Liver (tissue), 9 donors: Measurements from ENCODE around the gene VAPB. TPM values are rescaled to one million over a fixed set of nuclear protein-coding genes. Genes with fewer than 3 reads are reported as not detected.

Source experiments
- DNase-seq: peaks from one replicate; pipeline ENCODE4 v3.0.0-alpha.2; 2017; ENCODE audit warnings: low spot score
- H3K27ac ChIP-seq, 2 donors: one replicate each; pipeline ENCODE4 v1.7.0; 2013; ENCODE audit warnings: inconsistent platforms in 2 of 2, low read length in 2 of 2, control low read depth in 1 of 2, low read depth in 1 of 2, mild to moderate bottlenecking in 1 of 2
- H3K27me3 ChIP-seq, 4 donors: one replicate each; pipeline versions ENCODE4 v1.6.1 to v1.7.0; 2013; ENCODE audit warnings: low read length in 3 of 4, inconsistent platforms in 1 of 4, mild to moderate bottlenecking in 1 of 4, moderate library complexity in 1 of 4; ENCODE audit not compliant: control insufficient read depth in 4 of 4, insufficient read depth in 4 of 4
- H3K36me3 ChIP-seq, 4 donors: one replicate each; pipeline versions ENCODE4 v1.6.1 to v1.7.0; 2013; ENCODE audit warnings: low read length in 3 of 4, mild to moderate bottlenecking in 3 of 4, low read depth in 1 of 4, moderate library complexity in 1 of 4; ENCODE audit not compliant: control insufficient read depth in 4 of 4, insufficient read depth in 3 of 4
- H3K4me1 ChIP-seq, 4 donors: one replicate each; pipeline versions ENCODE4 v1.6.1 to v1.7.0; 2013; ENCODE audit warnings: low read length in 3 of 4, mild to moderate bottlenecking in 3 of 4, moderate library complexity in 1 of 4; ENCODE audit not compliant: control insufficient read depth in 4 of 4, insufficient read depth in 4 of 4
- H3K4me3 ChIP-seq, 3 donors: one replicate each; pipeline versions ENCODE4 v1.6.1 to v1.7.0; 2013; ENCODE audit warnings: low read length in 3 of 3, control low read depth in 1 of 3, low read depth in 1 of 3, mild to moderate bottlenecking in 1 of 3
- H3K9ac ChIP-seq, 2 donors: one replicate each; pipeline ENCODE4 v1.7.0; 2013; ENCODE audit warnings: low read length in 2 of 2, mild to moderate bottlenecking in 2 of 2, moderate library complexity in 2 of 2, control low read depth in 1 of 2, low read depth in 1 of 2
- H3K9me3 ChIP-seq, 4 donors: one replicate each; pipeline versions ENCODE4 v1.6.1 to v1.7.0; 2013; ENCODE audit warnings: low read length in 3 of 4; ENCODE audit not compliant: control insufficient read depth in 4 of 4
- CTCF ChIP-seq: fragments of 150-350 bp; IDR thresholded peaks from 2 replicates; pipeline ENCODE4 v1.5.1; 2017; ENCODE audit warnings: improper control_type of control experiment, low read depth, low read length; ENCODE audit not compliant: missing input control
- EGR1 ChIP-seq, 2 donors: IDR thresholded peaks; 2 replicates each; pipeline ENCODE4 v1.6.1; 2016 to 2018; ENCODE audit warnings: antibody characterized with exemption in 2 of 2, low read depth in 2 of 2
- FOXA1 ChIP-seq: IDR thresholded peaks from 2 replicates; pipeline ENCODE4 v1.6.1; 2016; ENCODE audit warnings: antibody characterized with exemption
- FOXA2 ChIP-seq: IDR thresholded peaks from 2 replicates; pipeline ENCODE4 v1.6.1; 2016; ENCODE audit warnings: antibody characterized with exemption
- GABPA ChIP-seq, 2 donors: IDR thresholded peaks in 1 of 2; conservative IDR thresholded peaks in 1 of 2; 2 replicates each; pipeline ENCODE4 v1.6.1; 2016; ENCODE audit warnings: antibody characterized with exemption in 2 of 2, mild to moderate bottlenecking in 1 of 2, moderate library complexity in 1 of 2
- HNF4A ChIP-seq, 2 donors: conservative IDR thresholded peaks; 2 replicates each; pipeline ENCODE4 v1.6.1; 2016; ENCODE audit warnings: antibody characterized with exemption in 2 of 2, mild to moderate bottlenecking in 2 of 2
- HNF4G ChIP-seq: IDR thresholded peaks from 2 replicates; pipeline ENCODE4 v1.6.1; 2016; ENCODE audit warnings: antibody characterized with exemption
- JUND ChIP-seq, 2 donors: IDR thresholded peaks; 2 replicates each; pipeline ENCODE4 v1.6.1; 2016; ENCODE audit warnings: antibody characterized with exemption in 2 of 2
- MAX ChIP-seq: IDR thresholded peaks from 2 replicates; pipeline ENCODE4 v1.6.1; 2016; ENCODE audit warnings: antibody characterized with exemption
- RAD21 ChIP-seq, 2 donors: IDR thresholded peaks; 2 replicates each; pipeline ENCODE4 v1.6.1; 2016; ENCODE audit warnings: antibody characterized with exemption in 2 of 2, mild to moderate bottlenecking in 2 of 2
- REST ChIP-seq: IDR thresholded peaks from 2 replicates; pipeline ENCODE4 v1.6.1; 2016; ENCODE audit warnings: antibody characterized with exemption, mild to moderate bottlenecking
- RXRA ChIP-seq, 2 donors: IDR thresholded peaks; 2 replicates each; pipeline ENCODE4 v1.6.1; 2017 to 2018; ENCODE audit warnings: antibody characterized with exemption in 2 of 2, mild to moderate bottlenecking in 1 of 2
- SP1 ChIP-seq: IDR thresholded peaks from 2 replicates; pipeline ENCODE4 v1.6.1; 2018; ENCODE audit warnings: antibody characterized with exemption, mild to moderate bottlenecking
- TAF1 ChIP-seq: conservative IDR thresholded peaks from 2 replicates; pipeline ENCODE4 v1.6.1; 2016; ENCODE audit warnings: antibody characterized with exemption, mild to moderate bottlenecking
- YY1 ChIP-seq: IDR thresholded peaks from 2 replicates; pipeline ENCODE4 v1.6.1; 2016; ENCODE audit warnings: antibody characterized with exemption, mild to moderate bottlenecking
- ZBTB33 ChIP-seq: IDR thresholded peaks from 2 replicates; pipeline ENCODE4 v1.6.1; 2016; ENCODE audit warnings: antibody characterized with exemption
- WGBS: extraction: QIAGEN DNeasy Blood & Tissue Kit; methylation state at CpG from one replicate; pipeline ENCODE4 v1.1.7; 2013; 5-methylcytosine and 5-hydroxymethylcytosine counted together
- polyA plus RNA-seq, 2 donors: library from polyadenylated mRNA; stranded (reverse) in 1 of 2; unstranded in 1 of 2; fragments of 200-250 nt in 1 of 2; fragments of >200 nt in 1 of 2; fragmentation: Nextera tagmentation in 1 of 2; extraction: Ambion mirVana in 1 of 2; gene quantifications; one replicate each; pipeline versions ENCODE4 v1.2.1 to v1.2.3, GENCODE V29; 2013 to 2015
- total RNA-seq, 2 donors: library from RNA; depleted of rRNA; stranded (reverse); fragments of >200 nt; gene quantifications; one replicate each; pipeline ENCODE4 v1.2.3, GENCODE V29; 2014
- donor health status: healthy.
- donor health status: healthy.
- donor health status: healthy.
- donor health status: healthy.
- donor health status: healthy.

VAPB gene
- total and polyA plus RNA-seq, 4 donors, result 12.2 to 21.7 (median 18.5) TPM

GRCh38 chr20:58458342-58459057 is 69.5 kb downstream of the VAPB start:
- 91% methylated on average over 16 of the region's 16 CpGs for WGBS
- no peaks in the 10 kb centered on the region for H3K27me3 ChIP-seq
- no peak for DNase-seq
- H3K9ac ChIP-seq, result no peak overlapping the region
- TF ChIP-seq HNF4A (conservative IDR thresholded peaks at IDR 0.05), result no peak
- TF ChIP-seq RXRA (IDR thresholded peaks at IDR 0.05), result no peak
- TF ChIP-seq CTCF, result no peak
- H3K36me3 ChIP-seq, result no peaks in the 10 kb centered on the region
- no peak overlapping the region for H3K4me3 ChIP-seq
- H3K4me1 ChIP-seq, result no peaks in the 10 kb centered on the region
- peaks cover 0 to 4% (median 1%) of the 10 kb centered on the region in 4 donors for H3K9me3 ChIP-seq
- H3K27ac ChIP-seq, result no peak overlapping the region

GRCh38 chr20:58459058-58459750 is 70.2 kb downstream of the VAPB start:
- Histone ChIP-seq H3K9ac (no peak overlapping the region), H3K27ac (no peak overlapping the region), H3K9me3 (peaks cover 0 to 2% (median 1%) of the 10 kb centered on the region in 4 donors), H3K36me3 (no peaks in the 10 kb centered on the region), H3K4me3 (no peak overlapping the region), H3K4me1 (no peaks in the 10 kb centered on the region), H3K27me3 (no peaks in the 10 kb centered on the region)
- no peak for DNase-seq
- TF ChIP-seq TAF1 (no peak), HNF4A (conservative IDR thresholded peaks at IDR 0.05) (no peak), GABPA (IDR thresholded peaks at IDR 0.05 in 1 of 2, conservative IDR thresholded peaks at IDR 0.05 in 1 of 2) (no peak), HNF4G (no peak), RAD21 (IDR thresholded peaks at IDR 0.05) (no peak), YY1 (no peak), JUND (IDR thresholded peaks at IDR 0.05) (no peak)
- WGBS, result 92% methylated on average over 5 of the region's 5 CpGs

- Histone ChIP-seq H3K9me3 (no peaks in the 10 kb centered on the region), H3K4me3 (no peak overlapping the region), H3K4me1 (no peaks in the 10 kb centered on the region), H3K36me3 (no peaks in the 10 kb centered on the region), H3K27ac (no peak overlapping the region), H3K27me3 (peaks cover 0 to 1% (median 0%) of the 10 kb centered on the region in 4 donors), H3K9ac (no peak overlapping the region)
- WGBS, result 96% methylated on average over 25 of the region's 25 CpGs
- TF ChIP-seq FOXA1, result no peak
- no peak for TF ChIP-seq RXRA (IDR thresholded peaks at IDR 0.05)
- TF ChIP-seq HNF4A (conservative IDR thresholded peaks at IDR 0.05), result no peak
- TF ChIP-seq YY1, result no peak
- TF ChIP-seq ZBTB33, result no peak
- no peak for TF ChIP-seq REST
- TF ChIP-seq MAX, result no peak
- no peak for TF ChIP-seq HNF4G
- TF ChIP-seq SP1, result no peak
- TF ChIP-seq JUND (IDR thresholded peaks at IDR 0.05), result no peak
- TF ChIP-seq EGR1 (IDR thresholded peaks at IDR 0.05; ENCODE audit: low read depth in 2 of 2), result no peak
- no peak for TF ChIP-seq TAF1
- TF ChIP-seq FOXA2, result no peak
- no peak for DNase-seq
These were observed 72.1 kb downstream of the VAPB start for GRCh38 chr20:58461104-58461503.
